Smooth muscle cell (in vitro differentiated cells): ENCODE data around the gene ANKLE2. TPM values are rescaled to one million over a fixed set of nuclear protein-coding genes. Genes with fewer than 3 reads are reported as not detected.

ENCODE experiments used
- DNase-seq: peaks from one replicate; lab custom pipeline; 2025; ENCODE audit not compliant: unreplicated experiment; lab: John Stamatoyannopoulos, UW
- H2AFZ ChIP-seq: fragments of 200-600 bp; sonication (generic); 2 replicates; pipeline ENCODE4 v1.6.0; 2016; ENCODE audit warnings: antibody characterized with exemption, low read depth, mild to moderate bottlenecking
- H3F3A ChIP-seq: fragments of 200-600 bp; sonication (generic); 2 replicates; pipeline ENCODE4 v1.6.0; 2017; ENCODE audit warnings: antibody characterized with exemption, low read depth
- H3K27ac ChIP-seq: fragments of 200-600 bp; sonication (generic); 2 replicates; pipeline ENCODE4 v1.5.1; 2016; ENCODE audit warnings: low read depth, mild to moderate bottlenecking
- H3K27me3 ChIP-seq: fragments of 200-600 bp; sonication (generic); 2 replicates; pipeline ENCODE4 v1.6.1; 2016; ENCODE audit warnings: low read depth, mild to moderate bottlenecking
- H3K36me3 ChIP-seq: fragments of 200-600 bp; sonication (generic); 2 replicates; pipeline ENCODE4 v1.5.1; 2016; ENCODE audit warnings: low read depth
- H3K4me1 ChIP-seq: fragments of 200-600 bp; sonication (generic); 2 replicates; pipeline ENCODE4 v1.5.1; 2016; ENCODE audit warnings: low read depth
- H3K4me2 ChIP-seq: fragments of 200-600 bp; sonication (generic); 2 replicates; pipeline ENCODE4 v1.6.0; 2016; ENCODE audit warnings: mild to moderate bottlenecking
- H3K4me3 ChIP-seq: fragments of 200-600 bp; sonication (generic); 2 replicates; pipeline ENCODE4 v1.5.1; 2016; ENCODE audit warnings: mild to moderate bottlenecking
- H3K79me2 ChIP-seq: fragments of 200-600 bp; sonication (generic); 2 replicates; pipeline ENCODE4 v1.6.0; 2016; ENCODE audit warnings: low read depth, mild to moderate bottlenecking
- H3K9ac ChIP-seq: fragments of 200-600 bp; sonication (generic); 2 replicates; pipeline ENCODE4 v1.6.0; 2016; ENCODE audit warnings: low read depth
- H3K9me3 ChIP-seq: fragments of 200-600 bp; sonication (generic); replicated peaks from 2 replicates; pipeline ENCODE4 v1.5.1; 2016; ENCODE audit warnings: low read depth
- H4K20me1 ChIP-seq: fragments of 200-600 bp; sonication (generic); 2 replicates; pipeline ENCODE4 v1.6.0; 2016; ENCODE audit warnings: low read depth
- CTCF ChIP-seq: fragments of 200-600 bp; sonication (generic); IDR thresholded peaks from 2 replicates; pipeline ENCODE4 v1.5.1; 2017; ENCODE audit warnings: borderline replicate concordance, mild to moderate bottlenecking, antibody characterized with exemption; ENCODE audit not compliant: insufficient read depth, poor library complexity, severe bottlenecking
- WGBS: methylation state at CpG from one replicate; pipeline ENCODE4 v1.1.7; 2016; ENCODE audit warnings: low lambda C conversion rate; 5-methylcytosine and 5-hydroxymethylcytosine counted together
- polyA plus RNA-seq: library from polyadenylated mRNA; unstranded; fragments of >200 nt; fragmentation: Nextera tagmentation; extraction: Ambion mirVana; gene quantifications from 2 replicates; pipeline ENCODE4 v1.2.1, GENCODE V29; 2016
- total RNA-seq: library from RNA; depleted of rRNA; stranded (reverse); fragments of >200 nt; gene quantifications from 2 replicates; pipeline ENCODE4 v1.2.3, GENCODE V29; 2014

The ANKLE2 gene
- total and polyA plus RNA-seq, 2 experiments from 2014 or later, result 56.4 to 94.8 TPM

- H3K79me2 ChIP-seq, result peaks cover 15% of the 10 kb centered on the region
- H3K4me2 ChIP-seq, result no peak overlapping the region
- H2AFZ ChIP-seq, result no peak overlapping the region
- H3K4me3 ChIP-seq, result no peak overlapping the region
- no peaks in the 10 kb centered on the region for H3K27me3 ChIP-seq
- no peaks in the 10 kb centered on the region for H3K4me1 ChIP-seq
- no peak for TF ChIP-seq CTCF
- H3K27ac ChIP-seq, result no peak overlapping the region
- peaks cover 23% of the 10 kb centered on the region for H3K36me3 ChIP-seq
- no peak for DNase-seq
- 97% methylated on average over 11 of the region's 11 CpGs for WGBS
- peaks cover 78% of the 10 kb centered on the region for H4K20me1 ChIP-seq
- no peaks in the 10 kb centered on the region for H3F3A ChIP-seq
- no peaks in the 10 kb centered on the region for H3K9me3 ChIP-seq
- H3K9ac ChIP-seq, result no peak overlapping the region
Observed at GRCh38 chr12:132730353-132730752, 31.3 kb downstream of the ANKLE2 start.

DNA sequence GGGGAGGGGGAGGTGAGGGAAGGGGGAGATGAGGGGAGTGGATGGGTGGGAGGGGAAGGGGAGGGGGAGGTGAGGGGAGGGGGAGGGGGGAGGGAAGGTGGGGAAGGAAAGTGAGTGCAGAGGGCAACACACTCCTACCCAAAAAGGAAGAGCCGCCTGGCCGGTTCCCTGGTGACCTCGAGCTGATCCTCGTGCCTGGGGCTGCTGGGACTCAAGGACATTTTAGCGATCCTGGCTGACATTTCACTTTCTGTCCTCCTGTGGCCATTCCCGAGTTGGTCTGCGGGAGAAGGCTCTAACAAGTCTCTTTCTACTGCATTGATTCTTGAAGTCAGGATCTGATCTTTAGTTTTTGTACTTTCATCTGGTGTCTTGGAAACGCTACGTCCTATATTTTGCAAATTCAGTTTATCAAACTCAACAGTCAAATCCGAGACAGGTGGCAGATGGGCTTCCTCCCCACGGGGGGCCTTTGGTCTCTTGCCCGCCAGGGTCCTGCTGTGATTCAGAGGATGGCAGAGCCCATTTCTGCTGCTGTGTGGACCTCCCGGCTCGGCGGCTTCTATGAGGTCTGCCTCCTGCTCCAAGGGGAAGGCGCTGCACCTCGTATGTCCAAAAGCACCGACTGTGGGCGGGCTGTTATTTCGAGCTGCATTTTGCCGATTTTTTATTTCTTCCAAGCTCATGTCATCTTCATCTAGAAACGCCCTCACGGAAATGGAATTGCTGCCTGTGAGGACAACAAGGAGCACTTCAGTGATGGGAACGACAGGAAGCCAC, 31.9 kb downstream of the ANKLE2 start:
- Histone ChIP-seq H3K79me2 (peaks cover 15% of the 10 kb centered on the region), H3K27ac (no peak overlapping the region), H4K20me1 (peaks cover 78% of the 10 kb centered on the region), H3K36me3 (peaks cover 17% of the 10 kb centered on the region), H3K27me3 (no peaks in the 10 kb centered on the region), H2AFZ (no peak overlapping the region), H3K9me3 (no peaks in the 10 kb centered on the region), H3K4me3 (no peak overlapping the region), H3K9ac (no peak overlapping the region), H3K4me2 (no peak overlapping the region), H3K4me1 (no peaks in the 10 kb centered on the region), H3F3A (no peaks in the 10 kb centered on the region)
- no peak for TF ChIP-seq CTCF
- 94% methylated on average over 24 of the region's 24 CpGs for WGBS
- DNase-seq, result no peak

GRCh38 chr12:132728502-132728901, 33.1 kb downstream of the ANKLE2 start:
- peaks cover 78% of the 10 kb centered on the region for H4K20me1 ChIP-seq
- no peak overlapping the region for H2AFZ ChIP-seq
- peaks cover 6% of the 10 kb centered on the region for H3K36me3 ChIP-seq
- H3F3A ChIP-seq, result no peaks in the 10 kb centered on the region
- no peak overlapping the region for H3K4me2 ChIP-seq
- no peak overlapping the region for H3K4me3 ChIP-seq
- DNase-seq, result no peak
- TF ChIP-seq CTCF, result no peak
- no peaks in the 10 kb centered on the region for H3K27me3 ChIP-seq
- no peaks in the 10 kb centered on the region for H3K9me3 ChIP-seq
- no peak overlapping the region for H3K9ac ChIP-seq
- H3K27ac ChIP-seq, result no peak overlapping the region
- WGBS, result 90% methylated on average over 7 of the region's 7 CpGs
- no peaks in the 10 kb centered on the region for H3K4me1 ChIP-seq
- H3K79me2 ChIP-seq, result peaks cover 15% of the 10 kb centered on the region
